Activated naive CD8-positive, alpha-beta T cell treated with anti-CD3 and anti-CD28 coated beads for 36 hours (primary cell): ENCODE results near the gene LRRC74B. TPM values are rescaled to one million over a fixed set of nuclear protein-coding genes. Genes with fewer than 3 reads are reported as not detected.
A peak's percentile ranks its signal among the peaks of the same experiment; 100 is the strongest.
"Not testable (repeated sequence)": the region's sequence is repeated elsewhere in the genome, so short reads cannot be mapped to it uniquely, and the experiment has no call there.

Experiments
- DNase-seq: peaks from one replicate; pipeline ENCODE4 v3.0.0; 2021
- H3K27ac Mint-ChIP-seq: one replicate; pipeline ENCODE4 v1.8.0; 2022; ENCODE audit warnings: mild to moderate bottlenecking, moderate library complexity, mixed read lengths
- H3K27me3 Mint-ChIP-seq: one replicate; pipeline ENCODE4 v1.8.0; 2022; ENCODE audit warnings: mild to moderate bottlenecking, mixed read lengths
- H3K36me3 Mint-ChIP-seq: one replicate; pipeline ENCODE4 v1.8.0; 2021; ENCODE audit warnings: mild to moderate bottlenecking, mixed read lengths
- H3K4me1 Mint-ChIP-seq: one replicate; pipeline ENCODE4 v1.8.0; 2021; ENCODE audit warnings: mixed read lengths
- H3K4me3 Mint-ChIP-seq: one replicate; pipeline ENCODE4 v1.8.0; 2022; ENCODE audit warnings: mild to moderate bottlenecking, moderate library complexity, mixed read lengths
- H3K9me3 Mint-ChIP-seq: one replicate; pipeline ENCODE4 v1.8.0; 2022; ENCODE audit warnings: mixed read lengths
- total RNA-seq, 2 experiments: library from RNA; stranded (reverse); gene quantifications; one replicate each; pipeline ENCODE4 v1.2.3, GENCODE V29; 2021

LRRC74B gene
- total RNA-seq, 2 experiments from 2014 or later, result not detected

DNA sequence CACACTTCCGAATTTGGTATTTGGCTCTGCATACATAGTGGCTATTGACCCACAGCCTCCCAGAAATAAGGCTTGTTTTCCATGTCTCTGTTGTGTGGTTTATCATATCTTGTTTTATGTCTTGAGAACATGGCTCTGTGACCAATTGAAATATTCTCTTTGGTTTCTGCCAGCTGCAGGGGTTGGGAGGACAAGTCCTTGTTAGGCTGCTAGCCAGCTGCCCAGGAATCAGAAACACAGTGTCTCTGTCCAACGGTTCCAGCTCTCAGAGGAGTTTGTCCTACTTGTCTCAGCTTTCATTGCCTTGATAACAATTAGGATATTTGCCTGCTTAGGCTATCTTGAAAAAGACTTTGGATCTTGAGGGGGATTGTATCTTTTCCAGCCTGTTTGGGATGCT lies 7.3 kb upstream of the LRRC74B start:
- H3K36me3 Mint-ChIP-seq, result no peaks in the 10 kb centered on the region
- H3K4me1 Mint-ChIP-seq, result peaks cover 3% of the 10 kb centered on the region

DNA sequence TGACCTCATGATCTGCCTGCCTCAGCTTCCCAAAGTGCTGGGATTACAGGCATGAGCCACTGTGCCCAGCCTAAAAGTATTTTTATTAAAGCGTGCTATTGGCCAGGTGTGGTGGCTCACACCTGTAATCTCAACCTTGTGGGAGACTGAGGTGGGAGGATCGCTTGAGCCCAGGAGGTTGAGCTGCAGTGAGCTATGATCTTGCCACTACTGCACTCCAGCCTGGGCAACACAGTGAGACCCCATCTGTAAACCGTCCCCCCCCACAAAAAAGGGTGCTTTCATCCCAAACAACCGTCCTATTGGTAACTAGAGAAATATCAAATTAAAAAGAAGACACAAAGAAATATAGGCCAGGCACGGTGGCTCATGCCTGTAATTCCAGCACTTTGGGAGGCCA lies 6.6 kb upstream of the LRRC74B start:
- H3K27ac Mint-ChIP-seq, H3K36me3 Mint-ChIP-seq, DNase-seq, H3K4me3 Mint-ChIP-seq, H3K9me3 Mint-ChIP-seq, H3K4me1 Mint-ChIP-seq: not testable (repeated sequence)
- H3K27me3 Mint-ChIP-seq, result peaks cover 20% of the 10 kb centered on the region

More for the DNA sequence above, 7.3 kb upstream of the LRRC74B start:
- no peak overlapping the region for H3K4me3 Mint-ChIP-seq
- no peak for DNase-seq
- H3K27me3 Mint-ChIP-seq, result peaks cover 13% of the 10 kb centered on the region
- no peak overlapping the region for H3K27ac Mint-ChIP-seq
- no peaks in the 10 kb centered on the region for H3K9me3 Mint-ChIP-seq

DNA sequence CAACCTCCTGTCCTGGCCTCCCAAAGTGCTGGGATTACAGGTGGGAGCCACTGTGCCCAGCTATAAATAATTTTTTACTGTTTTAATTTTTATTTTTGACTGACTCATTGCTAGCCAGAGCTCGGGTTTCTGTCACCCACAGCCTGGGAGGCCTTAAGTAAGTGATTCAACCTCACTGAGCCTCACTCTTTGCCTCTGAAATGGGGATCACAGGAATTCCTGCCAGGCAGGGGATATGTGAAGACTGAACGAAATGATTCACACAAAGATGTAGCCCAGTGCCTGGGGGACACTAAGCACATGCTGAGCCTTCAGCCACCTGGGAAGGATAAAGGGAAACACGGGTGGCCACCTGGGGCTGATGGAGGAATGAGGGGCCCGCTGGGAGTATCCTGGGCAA lies 3.8 kb upstream of the LRRC74B start:
- Mint-ChIP-seq H3K4me1 (peaks cover 15% of the 10 kb centered on the region), H3K4me3 (no peak overlapping the region), H3K36me3 (no peaks in the 10 kb centered on the region), H3K27me3 (peaks cover 37% of the 10 kb centered on the region), H3K9me3 (no peaks in the 10 kb centered on the region), H3K27ac (no peak overlapping the region)
- no peak for DNase-seq

DNA sequence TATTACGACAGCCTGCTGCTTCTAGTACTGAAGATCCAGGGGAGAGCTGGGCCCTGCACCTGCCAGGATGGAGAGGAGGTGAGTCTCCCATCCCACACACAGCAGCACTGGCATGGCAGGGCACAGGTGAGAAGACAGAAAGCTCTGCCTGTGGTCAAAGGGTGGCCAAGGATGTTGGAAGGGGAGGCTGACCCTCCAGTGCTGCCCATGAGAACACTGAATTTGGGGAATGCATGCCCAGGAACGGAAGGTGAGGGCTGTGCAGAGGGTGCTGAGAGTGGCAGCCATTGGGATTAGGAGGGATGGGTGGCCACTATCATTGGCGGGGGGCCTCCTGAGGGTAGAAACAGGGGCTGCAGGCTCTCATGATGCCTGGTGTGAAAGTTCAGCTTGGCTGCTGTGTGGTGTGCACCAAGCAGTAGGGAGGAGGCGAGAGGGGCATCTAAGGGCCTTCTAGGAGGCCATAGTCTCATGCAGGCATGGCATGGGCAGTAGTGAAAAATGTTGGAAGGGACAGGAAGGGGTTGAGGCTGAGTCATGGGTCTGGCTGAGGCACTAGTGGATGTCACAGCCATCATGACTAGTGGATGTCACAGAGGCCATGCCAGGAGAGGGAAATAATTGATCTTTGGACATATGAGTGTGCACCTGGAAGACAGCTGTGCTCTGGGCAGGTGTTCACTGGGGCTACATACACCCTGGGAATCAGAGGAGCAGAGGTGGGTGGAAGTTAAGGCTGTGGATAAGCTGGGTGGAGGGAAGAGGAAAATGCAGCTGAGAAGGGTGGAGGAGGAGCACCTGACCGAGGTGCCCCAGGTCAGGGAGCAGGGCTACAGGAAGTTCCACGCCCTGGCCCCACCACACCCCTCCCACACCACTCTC lies 2.5 kb upstream of the LRRC74B start:
- no peak for DNase-seq
- Mint-ChIP-seq H3K36me3 (no peaks in the 10 kb centered on the region), H3K27me3 (peaks cover 37% of the 10 kb centered on the region), H3K4me3 (no peak overlapping the region), H3K9me3 (no peaks in the 10 kb centered on the region), H3K4me1 (peaks cover 15% of the 10 kb centered on the region), H3K27ac (no peak overlapping the region)

DNA sequence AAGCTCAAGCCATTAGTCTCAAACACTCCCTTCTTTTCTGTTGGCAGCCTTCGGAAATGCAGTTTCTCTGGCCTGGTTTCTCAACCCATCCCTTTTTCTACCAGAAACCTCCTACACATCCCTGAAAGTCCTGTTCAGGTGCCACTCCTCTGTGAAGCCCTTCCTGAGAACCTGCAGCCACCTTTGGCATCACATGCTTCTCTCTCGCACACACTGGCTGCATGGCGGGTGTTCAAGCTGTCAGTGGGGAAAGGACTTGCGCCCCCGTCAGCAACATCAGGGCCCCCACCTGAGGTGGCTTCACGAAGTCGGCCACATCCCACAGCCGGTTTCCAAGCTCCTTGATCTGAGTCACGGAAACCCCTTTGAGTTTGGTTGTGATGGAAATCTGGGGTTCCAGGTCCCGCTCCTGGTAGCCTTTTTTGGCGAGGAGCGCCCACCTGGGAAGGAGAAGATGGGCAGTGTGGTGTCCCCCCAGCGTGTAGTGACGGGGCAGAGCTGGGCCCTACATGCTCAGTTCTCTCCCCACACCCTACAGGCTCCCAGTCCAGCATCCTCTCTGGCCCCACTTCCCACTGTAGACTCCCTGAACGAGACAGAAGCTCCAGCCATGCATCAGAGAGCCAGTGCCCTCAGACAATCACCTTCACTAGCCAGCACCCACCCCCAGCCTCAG lies 1.7 kb upstream of the LRRC74B start:
- Mint-ChIP-seq H3K4me3 (no peak overlapping the region), H3K27ac (no peak overlapping the region), H3K4me1 (peaks cover 15% of the 10 kb centered on the region), H3K36me3 (no peaks in the 10 kb centered on the region), H3K27me3 (peaks cover 37% of the 10 kb centered on the region), H3K9me3 (no peaks in the 10 kb centered on the region)
- DNase-seq, result no peak

DNA sequence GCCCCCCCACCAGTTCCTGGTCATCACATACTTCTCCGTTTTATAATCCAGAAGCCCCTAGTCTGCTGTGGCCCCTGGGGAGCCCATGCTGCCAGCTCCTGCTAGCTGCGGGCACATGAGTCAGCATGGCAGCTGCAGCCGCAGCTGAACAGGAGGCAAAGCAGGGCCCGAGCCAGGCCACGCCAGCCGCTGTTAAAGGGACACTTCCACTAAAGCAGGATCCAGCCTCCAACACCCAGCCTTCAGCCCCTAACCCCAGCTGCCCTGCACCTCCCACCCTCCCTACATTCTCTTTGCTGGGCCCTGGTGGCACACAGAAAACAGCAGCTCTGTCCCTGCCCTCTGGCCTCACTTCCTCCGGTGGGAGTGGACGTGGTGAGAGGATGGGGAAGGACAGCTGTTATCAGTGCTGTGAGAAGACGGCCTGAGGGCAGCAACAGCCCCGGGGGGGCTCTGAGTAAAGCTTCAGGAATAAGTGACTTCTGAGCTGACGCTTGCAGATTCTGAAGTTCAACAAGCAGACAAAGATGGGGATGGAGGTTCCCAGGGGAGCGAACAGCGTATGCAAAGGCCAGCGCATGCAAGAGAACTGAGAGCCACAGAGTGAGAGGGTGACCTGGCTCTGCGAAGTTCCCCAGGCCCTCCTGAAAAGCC lies 688 bp upstream of the LRRC74B start:
- peaks cover 15% of the 10 kb centered on the region for H3K4me1 Mint-ChIP-seq
- H3K27me3 Mint-ChIP-seq, result peaks cover 37% of the 10 kb centered on the region
- no peak overlapping the region for H3K27ac Mint-ChIP-seq
- H3K4me3 Mint-ChIP-seq, result peak overlapping the region; percentile 68
- no peak for DNase-seq
- H3K9me3 Mint-ChIP-seq, result no peaks in the 10 kb centered on the region
- no peaks in the 10 kb centered on the region for H3K36me3 Mint-ChIP-seq

DNA sequence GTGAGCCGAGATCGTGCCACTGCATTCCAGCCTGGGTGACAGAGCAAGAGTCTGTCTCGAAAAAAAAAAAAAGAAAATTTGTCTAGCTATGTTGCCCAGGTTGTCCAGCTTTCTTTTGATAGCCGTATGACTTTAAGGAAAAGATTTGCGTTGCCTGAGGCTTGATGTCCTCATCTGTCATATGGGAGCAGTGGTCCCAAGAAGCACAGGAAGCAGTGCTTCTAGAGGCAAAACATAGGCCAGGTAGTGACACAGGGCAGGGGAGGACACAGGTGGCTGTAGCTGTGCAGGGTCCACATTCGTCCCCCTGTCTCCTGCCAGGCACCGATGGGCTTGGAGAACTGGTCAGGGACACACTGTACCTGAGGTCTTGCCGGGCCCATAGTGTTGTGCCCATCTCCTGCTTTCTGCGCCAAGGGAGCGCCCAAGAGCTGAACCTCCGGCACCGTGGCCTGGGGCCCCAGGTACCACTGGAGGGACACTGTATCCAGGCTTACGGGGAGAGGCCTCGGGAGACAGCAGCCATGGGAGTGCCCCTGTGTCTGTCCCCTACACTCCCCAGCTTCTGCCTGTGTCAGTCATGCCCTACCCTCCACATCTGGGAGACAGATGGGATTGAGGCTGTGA lies 1.4 kb downstream of the LRRC74B start:
- peaks cover 36% of the 10 kb centered on the region for H3K27me3 Mint-ChIP-seq
- H3K27ac Mint-ChIP-seq, result no peak overlapping the region
- no peaks in the 10 kb centered on the region for H3K9me3 Mint-ChIP-seq
- peaks cover 17% of the 10 kb centered on the region for H3K4me1 Mint-ChIP-seq
- H3K36me3 Mint-ChIP-seq, result no peaks in the 10 kb centered on the region
- DNase-seq, result no peak
- H3K4me3 Mint-ChIP-seq, result no peak overlapping the region

DNA sequence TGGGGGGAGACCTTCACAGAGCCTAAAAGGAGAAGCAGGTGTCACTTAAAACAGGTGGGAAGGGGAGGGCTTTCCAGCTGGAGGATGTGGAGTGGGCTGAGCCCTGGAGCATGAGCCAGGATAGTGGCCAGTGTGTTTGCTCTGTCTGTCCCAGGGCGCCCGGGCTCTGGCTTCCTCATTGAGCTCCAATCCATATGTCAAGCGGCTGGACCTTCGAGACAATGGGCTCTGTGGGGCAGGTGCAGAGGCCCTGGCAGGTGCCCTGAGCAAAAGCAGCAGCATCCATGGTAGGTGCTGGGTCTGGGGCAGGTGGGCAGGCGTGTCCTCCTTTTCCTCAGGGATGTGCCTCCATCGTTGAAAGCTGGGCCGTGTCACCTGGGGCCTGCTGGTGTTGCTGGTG lies 2.0 kb downstream of the LRRC74B start:
- Mint-ChIP-seq H3K27ac (no peak overlapping the region), H3K4me1 (peaks cover 17% of the 10 kb centered on the region), H3K4me3 (no peak overlapping the region), H3K9me3 (no peaks in the 10 kb centered on the region), H3K36me3 (no peaks in the 10 kb centered on the region), H3K27me3 (peaks cover 30% of the 10 kb centered on the region)
- no peak for DNase-seq

DNA sequence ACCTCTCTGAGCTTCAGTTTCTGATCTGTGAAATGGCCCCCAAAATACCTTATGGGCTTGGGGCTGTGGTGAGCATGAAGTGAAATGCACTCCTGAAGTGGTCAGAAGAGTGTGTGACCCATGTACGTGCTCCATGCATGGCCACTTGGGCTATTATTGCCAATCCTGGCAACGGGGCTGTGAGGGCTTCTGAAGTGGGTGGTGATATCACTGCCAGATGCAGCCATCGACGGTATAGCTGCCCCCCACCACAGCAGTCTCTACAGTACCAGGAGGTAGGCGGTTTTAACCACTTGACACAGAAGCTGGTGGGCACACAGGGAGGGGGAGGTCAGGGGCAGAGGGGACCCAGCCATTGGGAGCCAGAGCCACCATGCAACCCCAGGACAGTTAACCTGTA lies 2.7 kb downstream of the LRRC74B start:
- H3K4me1 Mint-ChIP-seq, result peaks cover 16% of the 10 kb centered on the region
- not testable (repeated sequence) for H3K36me3 Mint-ChIP-seq, H3K27ac Mint-ChIP-seq, H3K9me3 Mint-ChIP-seq, H3K4me3 Mint-ChIP-seq, DNase-seq
- H3K27me3 Mint-ChIP-seq, result peaks cover 24% of the 10 kb centered on the region

DNA sequence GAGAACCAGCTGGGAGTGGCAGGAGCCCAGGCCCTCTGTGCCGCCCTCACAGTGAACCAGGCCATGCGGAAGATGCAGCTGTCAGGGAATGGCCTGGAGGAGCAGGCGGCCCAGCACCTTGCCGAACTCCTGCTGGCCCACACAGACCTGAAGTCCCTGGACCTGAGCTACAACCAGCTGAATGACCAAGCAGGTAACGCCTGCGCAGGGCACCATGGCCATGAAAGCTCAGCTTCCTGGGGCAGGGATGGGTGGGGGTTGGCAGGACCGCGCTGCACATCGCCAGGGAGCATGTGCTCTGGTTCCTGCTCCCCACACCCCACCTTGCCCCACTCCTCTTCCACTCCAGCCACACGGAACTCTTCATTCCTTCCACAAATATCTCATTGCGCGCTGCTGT lies 3.2 kb downstream of the LRRC74B start:
- H3K27ac Mint-ChIP-seq, H3K9me3 Mint-ChIP-seq, H3K4me3 Mint-ChIP-seq, DNase-seq, H3K36me3 Mint-ChIP-seq: not testable (repeated sequence)
- Mint-ChIP-seq H3K27me3 (peaks cover 18% of the 10 kb centered on the region), H3K4me1 (peaks cover 15% of the 10 kb centered on the region)

DNA sequence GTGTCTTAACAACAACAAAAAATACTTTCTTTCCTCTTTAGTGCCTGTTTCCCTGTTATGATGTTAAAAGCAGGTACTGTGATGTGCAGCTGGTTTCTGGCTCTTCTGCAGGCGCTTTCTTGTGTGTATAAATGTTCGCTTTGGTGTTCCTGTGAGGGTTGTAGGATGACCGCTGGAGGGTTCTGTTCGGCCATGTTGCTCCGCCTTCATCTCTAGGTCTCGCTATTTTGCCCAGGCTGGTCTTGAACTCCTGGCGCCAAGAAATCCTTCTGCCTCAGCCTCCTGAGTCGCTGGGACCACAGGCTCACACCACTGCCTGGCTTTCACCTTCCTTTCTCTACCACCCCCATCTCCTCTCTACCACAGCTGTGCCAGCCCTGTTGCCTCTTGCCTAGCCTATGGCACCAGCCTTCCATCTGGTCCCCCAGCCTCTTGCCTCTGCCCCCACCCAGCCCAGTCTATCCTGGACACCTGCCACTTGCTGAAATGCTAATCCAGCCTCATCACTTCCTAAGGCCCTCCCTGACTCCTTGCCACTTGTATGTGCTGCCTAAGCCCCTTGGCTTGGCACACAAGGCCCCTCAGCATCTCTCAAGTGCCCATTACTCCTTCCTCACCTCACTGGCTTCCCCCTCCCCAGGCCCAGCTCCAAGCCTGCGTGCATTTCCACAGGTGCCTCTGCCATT lies 5.5 kb downstream of the LRRC74B start:
- no peaks in the 10 kb centered on the region for H3K36me3 Mint-ChIP-seq
- no peak overlapping the region for H3K27ac Mint-ChIP-seq
- H3K27me3 Mint-ChIP-seq, result peaks cover 5% of the 10 kb centered on the region
- no peak for DNase-seq
- no peak overlapping the region for H3K4me3 Mint-ChIP-seq
- peaks cover 10% of the 10 kb centered on the region for H3K4me1 Mint-ChIP-seq
- no peaks in the 10 kb centered on the region for H3K9me3 Mint-ChIP-seq

DNA sequence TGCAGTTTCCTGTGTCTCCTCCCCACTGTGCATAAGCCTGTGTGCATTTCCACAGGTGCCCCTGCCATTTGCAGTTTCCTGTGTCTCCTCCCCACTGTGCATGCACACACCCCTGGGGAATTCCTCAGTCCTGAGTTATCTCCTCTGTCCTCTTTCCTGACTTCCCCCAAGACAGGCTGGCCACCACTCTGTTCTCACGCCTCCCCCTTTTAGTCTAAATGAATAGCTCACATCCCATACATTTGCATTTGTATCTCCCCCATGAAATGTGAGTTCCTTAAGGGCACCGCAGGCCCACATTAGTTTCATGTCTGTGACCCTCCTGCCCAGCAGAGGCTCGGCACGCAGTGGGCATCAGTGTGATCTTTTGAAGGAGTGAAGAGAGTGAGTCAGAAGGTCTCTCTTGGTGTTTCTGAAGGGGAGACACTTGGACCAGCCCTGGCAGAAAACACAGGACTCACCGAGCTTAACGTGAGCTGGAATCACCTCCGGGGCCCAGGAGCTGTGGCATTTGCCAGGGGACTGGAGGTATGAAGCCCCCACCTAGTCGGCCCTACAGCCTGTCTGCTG lies 6.2 kb downstream of the LRRC74B start:
- peaks cover 11% of the 10 kb centered on the region for H3K27me3 Mint-ChIP-seq
- H3K27ac Mint-ChIP-seq, result no peak overlapping the region
- H3K4me3 Mint-ChIP-seq, result no peak overlapping the region
- H3K36me3 Mint-ChIP-seq, result no peaks in the 10 kb centered on the region
- no peak for DNase-seq
- no peaks in the 10 kb centered on the region for H3K9me3 Mint-ChIP-seq
- H3K4me1 Mint-ChIP-seq, result peaks cover 15% of the 10 kb centered on the region

DNA sequence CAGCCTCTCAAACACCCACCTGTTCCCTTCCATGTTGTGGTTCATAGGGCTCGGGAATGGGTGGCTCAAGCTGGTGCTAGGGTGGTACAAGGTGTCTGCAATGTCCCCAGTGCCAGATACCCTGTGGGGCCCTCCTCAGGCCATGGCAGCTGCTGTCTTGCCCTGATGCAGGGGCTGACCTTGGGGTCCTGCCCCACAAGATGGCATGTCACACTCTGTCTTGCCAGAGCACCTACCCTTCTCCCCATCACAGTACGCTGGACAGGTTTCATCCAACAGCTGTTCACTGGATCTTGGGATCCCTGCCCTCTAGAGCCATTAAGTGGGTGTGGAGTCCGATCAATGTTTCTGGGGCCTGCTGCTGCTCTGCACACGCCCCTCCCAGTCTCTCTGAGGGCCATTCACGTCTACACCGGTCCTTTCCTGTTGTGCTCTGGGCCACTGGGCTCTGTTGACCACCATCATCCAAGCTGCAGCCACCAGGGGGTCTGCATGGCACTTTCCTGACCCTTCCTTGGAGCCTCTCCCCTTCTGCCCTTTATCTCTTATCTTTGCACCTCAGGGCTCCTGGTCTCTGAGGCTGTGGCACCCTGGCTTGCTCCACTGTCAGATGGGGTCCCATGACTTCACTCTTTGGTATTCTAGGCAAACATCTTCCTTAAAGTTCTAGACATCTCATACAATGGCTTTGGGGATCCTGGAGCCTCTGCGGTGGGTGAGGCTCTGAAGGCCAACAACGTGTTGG lies 7.1 kb downstream of the LRRC74B start:
- Mint-ChIP-seq H3K36me3 (no peaks in the 10 kb centered on the region), H3K27me3 (peaks cover 11% of the 10 kb centered on the region), H3K4me1 (peaks cover 15% of the 10 kb centered on the region), H3K4me3 (no peak overlapping the region), H3K27ac (no peak overlapping the region), H3K9me3 (no peaks in the 10 kb centered on the region)
- no peak for DNase-seq
